WERI-Rb-1 (cell line): ENCODE results near the gene IL1RAPL1.

Source experiments
- DNase-seq: peaks from one replicate; pipeline ENCODE4 v3.0.0-alpha.2; 2020
- H3K27ac ChIP-seq: fragments of 250-450 bp; sonication (Bioruptor Pico); 2 replicates; pipeline ENCODE4 v1.5.1; 2020; ENCODE audit warnings: mild to moderate bottlenecking, moderate library complexity
- H3K27me3 ChIP-seq: fragments of 250-450 bp; sonication (Bioruptor Pico); 2 replicates; pipeline ENCODE4 v1.5.1; 2021; ENCODE audit warnings: mild to moderate bottlenecking, low read depth, moderate library complexity; ENCODE audit not compliant: insufficient read depth, severe bottlenecking
- H3K36me3 ChIP-seq: fragments of 250-450 bp; sonication (Bioruptor Pico); 2 replicates; pipeline ENCODE4 v1.5.1; 2020; ENCODE audit warnings: mild to moderate bottlenecking, moderate library complexity
- H3K4me3 ChIP-seq: 2 replicates; pipeline ENCODE4 v1.5.1; 2011; ENCODE audit warnings: low read depth, mild to moderate bottlenecking, control low read depth, low read length
- H3K9me3 ChIP-seq: fragments of 250-450 bp; sonication (Bioruptor Pico); 2 replicates; pipeline ENCODE4 v1.5.1; 2021; ENCODE audit warnings: mild to moderate bottlenecking, moderate library complexity; ENCODE audit not compliant: severe bottlenecking
- CTCF ChIP-seq: IDR thresholded peaks from 2 replicates; pipeline ENCODE4 v1.5.1; 2011; ENCODE audit warnings: low read depth, mild to moderate bottlenecking, control low read depth, inconsistent platforms, low read length

IL1RAPL1 gene

GRCh38 chrX:29143756-29144155 is 556.5 kb downstream of the IL1RAPL1 start:
- H3K27me3 ChIP-seq = no peaks in the 10 kb centered on the region
- no peak overlapping the region for H3K27ac ChIP-seq
- no peak for DNase-seq
- H3K36me3 ChIP-seq = no peaks in the 10 kb centered on the region
- no peak for TF ChIP-seq CTCF
- H3K9me3 ChIP-seq = no peaks in the 10 kb centered on the region
- no peak overlapping the region for H3K4me3 ChIP-seq

GRCh38 chrX:29145316-29145715 is 558.1 kb downstream of the IL1RAPL1 start:
- no peak for TF ChIP-seq CTCF
- Histone ChIP-seq H3K27me3 (no peaks in the 10 kb centered on the region), H3K27ac (no peak overlapping the region), H3K9me3 (no peaks in the 10 kb centered on the region), H3K36me3 (no peaks in the 10 kb centered on the region), H3K4me3 (no peak overlapping the region)
- no peak for DNase-seq

- Histone ChIP-seq H3K27me3 (no peaks in the 10 kb centered on the region), H3K4me3 (no peak overlapping the region), H3K36me3 (no peaks in the 10 kb centered on the region), H3K9me3 (no peaks in the 10 kb centered on the region), H3K27ac (no peak overlapping the region)
- DNase-seq = no peak
- TF ChIP-seq CTCF = no peak
Observed at GRCh38 chrX:29148511-29148910, 561.3 kb downstream of the IL1RAPL1 start.

- H3K9me3 ChIP-seq = no peaks in the 10 kb centered on the region
- no peak for TF ChIP-seq CTCF
- H3K27me3 ChIP-seq = no peaks in the 10 kb centered on the region
- no peak for DNase-seq
- H3K27ac ChIP-seq = no peak overlapping the region
- H3K4me3 ChIP-seq = no peak overlapping the region
- no peaks in the 10 kb centered on the region for H3K36me3 ChIP-seq
Observed at GRCh38 chrX:29155286-29155685, 568.0 kb downstream of the IL1RAPL1 start.

- H3K27me3 ChIP-seq = peaks cover 5% of the 10 kb centered on the region
- H3K9me3 ChIP-seq = no peaks in the 10 kb centered on the region
- no peak for TF ChIP-seq CTCF
- DNase-seq = no peak
- no peak overlapping the region for H3K27ac ChIP-seq
- H3K4me3 ChIP-seq = no peak overlapping the region
- no peaks in the 10 kb centered on the region for H3K36me3 ChIP-seq
Observed at GRCh38 chrX:29172880-29173279, 585.6 kb downstream of the IL1RAPL1 start.

- H3K27ac ChIP-seq = no peak overlapping the region
- DNase-seq = no peak
- H3K9me3 ChIP-seq = no peaks in the 10 kb centered on the region
- H3K27me3 ChIP-seq = no peaks in the 10 kb centered on the region
- no peak for TF ChIP-seq CTCF
- H3K36me3 ChIP-seq = no peaks in the 10 kb centered on the region
- no peak overlapping the region for H3K4me3 ChIP-seq
Observed at GRCh38 chrX:29187264-29187663, 600.0 kb downstream of the IL1RAPL1 start.
